GM13976 (cell line): ENCODE measurements around the gene ANTXR1.

Source experiments
- DNase-seq: peaks from one replicate; pipeline ENCODE4 v3.0.0; 2012; ENCODE audit warnings: low spot score
- in situ Hi-C: fragments of 300-500 bp; cut with MboI; formaldehyde crosslinking; loops from one replicate; pipeline ENCODE4 v1.12.0; 2022; ENCODE audit warnings: low sequenced_read_pairs, mixed read lengths, inconsistent platforms; ENCODE audit not compliant: unreplicated experiment
- TF ChIP-seq, protein P1 (sequence below): IDR thresholded peaks from 2 replicates; pipeline ENCODE4 v1.5.1; 2012; ENCODE audit warnings: borderline replicate concordance, mild to moderate bottlenecking; ENCODE audit not compliant: insufficient read depth; ENCODE audit errors: extremely low read depth, missing control alignments, control extremely low read depth

The ANTXR1 gene

DNA sequence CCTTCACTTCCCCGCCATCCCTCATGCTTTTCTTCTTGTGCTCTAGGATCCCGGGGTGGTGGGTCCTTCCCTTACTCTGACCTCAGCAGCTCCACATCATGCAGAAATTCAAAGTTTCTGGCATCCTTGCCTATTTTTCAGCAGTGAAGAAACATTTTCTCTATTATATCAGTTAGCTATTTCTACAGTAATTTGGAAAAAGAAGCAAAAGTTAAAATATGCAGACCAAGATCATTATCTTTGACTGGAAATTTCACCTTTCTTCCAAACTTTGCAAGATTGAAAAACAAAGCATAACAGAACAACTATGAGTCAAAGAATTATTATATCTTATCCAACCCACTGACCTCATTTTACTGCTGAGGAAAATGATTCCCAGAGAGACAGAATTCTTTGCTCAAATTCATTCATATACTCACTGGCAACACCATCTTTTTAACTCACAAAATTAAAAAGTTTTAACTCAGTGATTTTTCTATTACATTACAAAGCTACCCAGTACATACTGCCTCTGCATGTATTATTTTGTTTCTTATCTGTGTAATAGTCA is 40.5 kb downstream of the ANTXR1 start:
- in situ Hi-C loops = no loop called here
- TF ChIP-seq, protein P1, sequence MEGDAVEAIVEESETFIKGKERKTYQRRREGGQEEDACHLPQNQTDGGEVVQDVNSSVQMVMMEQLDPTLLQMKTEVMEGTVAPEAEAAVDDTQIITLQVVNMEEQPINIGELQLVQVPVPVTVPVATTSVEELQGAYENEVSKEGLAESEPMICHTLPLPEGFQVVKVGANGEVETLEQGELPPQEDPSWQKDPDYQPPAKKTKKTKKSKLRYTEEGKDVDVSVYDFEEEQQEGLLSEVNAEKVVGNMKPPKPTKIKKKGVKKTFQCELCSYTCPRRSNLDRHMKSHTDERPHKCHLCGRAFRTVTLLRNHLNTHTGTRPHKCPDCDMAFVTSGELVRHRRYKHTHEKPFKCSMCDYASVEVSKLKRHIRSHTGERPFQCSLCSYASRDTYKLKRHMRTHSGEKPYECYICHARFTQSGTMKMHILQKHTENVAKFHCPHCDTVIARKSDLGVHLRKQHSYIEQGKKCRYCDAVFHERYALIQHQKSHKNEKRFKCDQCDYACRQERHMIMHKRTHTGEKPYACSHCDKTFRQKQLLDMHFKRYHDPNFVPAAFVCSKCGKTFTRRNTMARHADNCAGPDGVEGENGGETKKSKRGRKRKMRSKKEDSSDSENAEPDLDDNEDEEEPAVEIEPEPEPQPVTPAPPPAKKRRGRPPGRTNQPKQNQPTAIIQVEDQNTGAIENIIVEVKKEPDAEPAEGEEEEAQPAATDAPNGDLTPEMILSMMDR = no peak
- DNase-seq = no peak

DNA sequence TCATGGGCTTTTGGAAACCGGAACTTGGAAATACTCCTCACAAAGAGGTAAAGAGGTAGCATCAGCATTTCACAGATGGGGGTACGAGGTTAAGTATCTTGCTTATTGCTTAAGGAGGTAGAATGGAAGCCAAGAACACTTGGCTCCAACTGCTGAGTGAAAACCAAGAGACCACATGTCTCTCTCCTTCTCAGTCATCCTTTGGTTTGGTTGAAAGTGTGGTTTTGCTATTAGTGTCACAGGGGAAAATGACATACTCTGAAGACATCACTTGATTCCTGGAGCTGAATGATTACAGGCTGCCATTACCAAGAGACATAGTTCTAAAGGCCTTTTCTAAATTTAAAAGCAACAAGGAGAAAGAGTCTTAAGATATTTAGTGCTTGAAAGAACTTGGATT is 41.5 kb downstream of the ANTXR1 start:
- DNase-seq = peak; percentile 25
- TF ChIP-seq, protein P1 = no peak
- in situ Hi-C loops = no loop called here

DNA sequence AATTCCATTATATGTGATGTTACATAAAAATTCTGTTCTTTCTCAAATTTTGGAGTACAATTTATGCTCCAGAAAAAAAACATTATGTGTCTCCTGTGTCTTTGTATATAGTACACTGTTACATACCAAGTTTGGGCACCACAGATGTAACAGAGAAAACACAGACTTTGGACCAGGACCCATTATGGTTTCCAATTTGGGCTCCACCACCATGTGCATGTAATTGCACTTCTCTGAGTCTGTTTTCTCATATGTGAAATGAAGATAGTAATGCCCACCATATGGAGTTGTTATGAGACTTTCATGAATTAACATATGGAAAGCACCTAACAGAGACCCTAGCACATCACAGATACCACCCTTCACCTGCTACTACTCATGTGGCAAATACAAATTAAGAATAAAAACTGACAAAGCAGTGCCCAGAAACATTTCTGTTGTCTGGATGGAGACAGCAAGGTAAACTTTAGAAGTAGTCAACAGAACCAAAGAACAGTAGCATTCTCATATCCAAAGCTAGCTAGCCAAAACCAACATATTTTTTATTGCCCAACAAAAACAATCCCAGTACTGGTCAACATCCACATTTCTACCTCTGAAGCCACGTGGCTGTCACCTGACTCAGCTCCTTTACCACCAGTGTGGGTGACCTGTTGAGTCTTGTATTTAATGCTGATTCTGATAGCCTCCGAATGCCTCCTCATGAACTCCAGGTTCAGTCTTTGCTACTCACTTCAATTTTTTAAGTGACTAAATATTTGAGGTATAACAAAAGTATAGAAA is 42.9 kb downstream of the ANTXR1 start:
- DNase-seq = no peak
- TF ChIP-seq, protein P1 = no peak
- in situ Hi-C loops = no loop called here

DNA sequence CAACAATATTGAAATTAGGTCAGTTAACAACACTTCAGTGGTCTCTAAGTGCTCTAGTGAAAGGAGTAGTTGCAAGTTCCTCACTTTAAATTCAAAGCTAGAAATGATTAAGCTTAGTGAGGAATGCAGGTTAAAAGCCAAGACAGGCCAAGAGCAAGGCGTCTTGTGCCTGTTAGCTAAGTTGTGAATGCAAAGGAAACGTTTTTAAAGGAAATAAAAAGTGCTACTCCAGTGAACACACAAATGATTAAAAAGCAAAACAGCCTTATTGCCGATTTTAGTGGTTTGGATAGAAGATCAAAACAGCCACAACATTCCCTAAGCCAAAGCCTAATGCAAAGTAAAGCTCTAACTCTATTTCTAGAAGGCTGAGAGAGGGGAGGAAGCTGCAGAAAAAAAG is 44.7 kb downstream of the ANTXR1 start:
- DNase-seq = no peak
- TF ChIP-seq, protein P1 = no peak
- in situ Hi-C loops = no loop called here

DNA sequence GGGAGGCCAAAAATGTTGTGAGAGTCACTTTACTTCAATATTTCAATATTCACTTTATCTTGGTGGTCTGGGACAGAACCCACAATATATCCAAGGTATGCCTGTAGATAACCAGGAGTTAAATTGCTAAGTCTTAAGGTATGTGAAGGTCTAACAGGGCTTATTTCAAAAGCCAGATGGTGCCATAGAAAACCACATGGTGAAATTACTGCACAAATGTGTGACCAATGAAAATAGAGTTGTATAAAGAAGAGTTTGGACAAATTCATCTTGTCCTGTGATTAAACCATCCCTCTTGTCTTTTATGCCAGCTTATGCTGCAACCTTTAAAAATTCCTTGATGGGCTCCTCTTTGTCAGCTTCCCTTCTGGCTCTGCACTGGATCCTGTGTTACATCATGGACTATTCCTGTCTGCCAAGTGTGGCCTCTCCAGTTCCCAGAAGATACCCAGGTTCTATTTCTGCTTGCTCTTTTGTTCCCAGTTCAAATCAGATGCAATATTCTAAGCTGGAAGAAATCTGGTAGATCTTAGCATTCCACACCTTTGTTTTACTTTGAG is 46.8 kb downstream of the ANTXR1 start:
- DNase-seq = no peak
- TF ChIP-seq, protein P1 = no peak
- in situ Hi-C loops = no loop called here

DNA sequence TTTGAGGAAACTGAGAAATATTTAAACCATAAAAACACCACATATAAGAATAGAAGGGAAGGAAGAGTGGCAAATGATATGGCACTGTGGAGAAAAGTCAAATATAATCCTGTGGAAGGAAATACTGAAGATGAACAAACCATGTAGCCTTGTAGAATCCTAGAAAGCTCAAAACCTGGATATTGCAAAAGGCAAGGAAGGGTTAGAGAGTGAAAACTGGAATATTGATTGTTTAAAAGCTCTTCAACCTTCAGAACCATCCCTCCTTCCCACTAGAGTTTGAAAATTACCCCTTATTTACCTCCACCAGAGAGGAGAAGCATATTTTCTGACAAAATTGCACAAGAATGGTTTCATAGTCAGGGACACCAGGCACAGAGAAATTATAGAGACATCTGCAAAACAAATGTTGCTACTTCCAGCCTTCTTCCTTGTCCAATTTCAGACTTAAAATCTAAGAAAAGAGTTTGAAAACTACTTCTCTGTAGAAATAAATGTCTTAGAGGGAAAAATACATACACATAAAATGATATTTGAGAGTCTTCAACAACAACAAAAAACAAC is 48.0 kb downstream of the ANTXR1 start:
- no peak for DNase-seq
- in situ Hi-C loops = no loop called here
- TF ChIP-seq, protein P1 = no peak
